GM19193 (cell line): ENCODE data around the gene EIF2S2.

Experiments used
- POLR2A ChIP-seq: IDR thresholded peaks from 4 replicates; pipeline ENCODE4 v1.6.1; 2011; ENCODE audit not compliant: insufficient read depth, insufficient read length; ENCODE audit errors: extremely low read depth

EIF2S2 gene, protein sequence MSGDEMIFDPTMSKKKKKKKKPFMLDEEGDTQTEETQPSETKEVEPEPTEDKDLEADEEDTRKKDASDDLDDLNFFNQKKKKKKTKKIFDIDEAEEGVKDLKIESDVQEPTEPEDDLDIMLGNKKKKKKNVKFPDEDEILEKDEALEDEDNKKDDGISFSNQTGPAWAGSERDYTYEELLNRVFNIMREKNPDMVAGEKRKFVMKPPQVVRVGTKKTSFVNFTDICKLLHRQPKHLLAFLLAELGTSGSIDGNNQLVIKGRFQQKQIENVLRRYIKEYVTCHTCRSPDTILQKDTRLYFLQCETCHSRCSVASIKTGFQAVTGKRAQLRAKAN

DNA sequence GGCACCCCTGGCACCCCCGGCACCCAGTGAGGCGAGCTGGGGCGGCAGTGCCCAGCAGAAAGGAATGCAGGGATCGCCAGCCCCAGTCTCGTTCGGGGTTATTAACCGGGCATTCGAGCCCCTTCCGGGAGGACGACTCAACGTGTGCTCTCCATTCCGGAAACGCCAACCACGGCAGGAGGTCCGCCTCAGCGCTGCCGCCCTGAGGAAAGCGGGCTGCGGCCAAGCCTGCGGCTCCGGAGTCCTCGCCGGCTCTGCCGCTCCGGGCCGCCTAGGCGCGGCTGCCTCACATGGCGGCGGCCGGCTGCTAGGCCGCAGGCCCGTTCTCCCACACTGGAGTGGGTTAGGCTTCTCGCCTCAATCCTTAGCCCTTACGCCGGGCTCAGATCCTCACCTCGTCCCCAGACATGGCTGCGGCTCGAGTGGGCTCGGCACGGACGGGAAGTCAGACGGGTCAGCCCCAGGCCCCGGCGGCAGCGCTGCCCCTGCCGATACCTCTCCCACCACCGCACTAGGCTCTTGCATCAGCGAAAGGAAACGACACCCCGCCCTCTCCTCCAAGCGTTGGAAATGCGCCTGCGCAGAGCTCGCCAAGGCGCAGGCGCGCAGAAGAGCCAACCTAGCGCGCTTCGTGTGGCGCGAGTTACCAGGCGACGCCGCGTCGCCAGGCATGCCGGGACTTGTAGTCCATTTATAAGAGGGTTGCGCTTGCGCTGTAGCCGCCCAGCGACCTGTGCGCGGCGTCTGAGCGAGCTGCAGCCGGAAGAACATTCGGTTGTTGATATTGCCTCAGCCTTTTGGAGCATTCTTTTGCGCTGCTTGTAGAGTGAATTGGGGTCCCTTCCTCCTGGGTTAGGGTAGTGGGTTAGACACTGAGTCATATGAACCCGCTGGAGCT is at the start of gene EIF2S2:
Gene EIF2S2, minus strand, starts transcription at position 542 of the 898 bp plus-strand sequence. Its CDS starts 133 bp downstream, at position 409.
- TF ChIP-seq POLR2A = peak; percentile 95

DNA sequence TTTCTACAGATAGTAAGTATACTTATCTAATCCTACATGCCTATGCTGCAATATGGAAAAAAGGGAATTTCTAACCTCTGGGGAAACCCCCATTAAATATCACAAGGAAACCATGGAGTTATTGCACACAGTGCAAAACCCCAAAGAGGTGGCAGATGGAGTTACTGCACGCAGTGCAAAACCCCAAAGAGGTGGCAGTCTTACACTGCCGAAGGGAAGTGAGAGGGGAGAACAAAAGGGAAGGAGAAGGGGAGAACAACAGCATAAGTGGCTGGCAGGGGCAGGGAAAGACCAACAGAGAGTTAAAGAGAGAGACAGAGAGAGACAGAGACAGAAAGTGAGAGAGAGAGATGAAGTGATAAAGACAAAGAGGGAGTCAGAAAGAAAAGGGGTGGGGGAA is 43.8 kb upstream of the EIF2S2 start:
- no peak for TF ChIP-seq POLR2A

DNA sequence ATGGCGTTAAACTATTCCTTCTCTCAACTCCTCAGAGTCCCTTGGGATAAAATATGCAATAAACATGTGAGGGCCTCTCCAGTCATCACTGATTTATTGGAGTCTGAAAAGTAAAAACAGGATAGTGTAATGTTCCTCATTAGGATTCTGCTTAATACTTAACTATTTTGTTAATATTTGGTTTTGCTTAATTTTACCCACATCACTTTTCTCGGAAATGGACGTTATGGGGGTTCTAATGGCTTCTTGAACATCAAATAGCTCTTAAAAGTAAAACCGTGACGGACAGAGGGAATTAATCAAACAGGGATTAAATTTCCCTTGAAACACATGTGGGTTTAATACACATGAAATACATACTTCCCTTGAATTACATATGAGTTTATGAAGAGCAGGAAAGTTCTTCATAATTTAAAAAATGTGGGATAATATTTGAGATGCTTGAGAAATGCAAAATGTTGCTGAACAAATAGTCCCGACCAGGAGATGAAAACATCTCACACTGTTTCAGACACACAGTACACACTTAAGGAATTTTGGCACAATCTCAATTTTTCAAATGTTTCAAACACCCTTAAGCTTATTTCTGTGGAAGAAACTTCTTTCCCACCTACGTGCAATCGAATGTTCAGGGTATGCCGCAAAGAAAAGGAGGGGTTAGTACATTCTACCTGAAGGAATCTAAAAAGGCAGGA is 38.4 kb upstream of the EIF2S2 start:
- no peak for TF ChIP-seq POLR2A

DNA sequence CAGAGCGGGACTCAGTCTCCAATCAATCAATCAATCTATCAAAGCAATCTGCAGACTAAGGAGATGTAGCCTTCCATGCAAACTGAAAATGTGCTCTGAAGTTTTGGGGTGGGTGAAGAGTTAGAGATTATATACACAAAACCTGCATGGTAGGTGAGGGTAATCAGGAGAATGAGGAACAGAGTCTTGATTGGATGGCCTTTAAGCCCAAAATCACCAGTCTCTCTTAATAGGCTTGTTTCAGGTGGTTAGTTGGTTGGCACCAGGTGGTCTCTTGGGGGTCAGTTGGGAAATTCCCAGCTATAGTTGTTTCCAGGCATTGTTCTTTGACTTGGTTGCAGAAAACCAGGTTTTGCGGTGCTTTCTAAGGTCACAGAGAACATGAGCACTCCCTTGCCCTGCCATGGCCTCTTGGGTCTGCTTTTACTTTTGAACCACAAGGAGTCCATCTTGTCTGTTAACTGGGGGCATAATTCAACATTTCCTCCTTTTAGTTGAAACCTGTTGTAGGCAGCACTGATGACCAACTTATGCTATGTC is 33.3 kb upstream of the EIF2S2 start:
- TF ChIP-seq POLR2A = no peak

DNA sequence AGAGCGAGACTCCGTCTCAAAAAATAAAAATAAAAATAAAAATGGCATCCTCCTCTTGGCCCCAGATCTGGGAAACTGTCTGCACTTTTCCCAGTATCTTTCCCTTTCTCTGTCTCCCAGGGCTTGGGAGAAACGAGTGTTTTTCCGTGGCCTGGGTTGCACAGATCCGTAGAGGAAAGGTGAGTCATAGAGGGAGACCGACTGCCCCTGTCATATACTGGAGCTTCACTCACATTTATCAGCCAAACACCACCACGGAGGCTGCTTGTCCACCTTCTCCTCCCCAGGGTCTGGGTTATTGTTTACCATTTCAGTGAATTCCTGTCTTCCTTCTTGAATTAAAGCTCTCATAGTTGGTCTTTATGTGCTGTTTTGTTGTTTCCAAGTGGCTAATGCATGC is 31.9 kb upstream of the EIF2S2 start:
- no peak for TF ChIP-seq POLR2A

DNA sequence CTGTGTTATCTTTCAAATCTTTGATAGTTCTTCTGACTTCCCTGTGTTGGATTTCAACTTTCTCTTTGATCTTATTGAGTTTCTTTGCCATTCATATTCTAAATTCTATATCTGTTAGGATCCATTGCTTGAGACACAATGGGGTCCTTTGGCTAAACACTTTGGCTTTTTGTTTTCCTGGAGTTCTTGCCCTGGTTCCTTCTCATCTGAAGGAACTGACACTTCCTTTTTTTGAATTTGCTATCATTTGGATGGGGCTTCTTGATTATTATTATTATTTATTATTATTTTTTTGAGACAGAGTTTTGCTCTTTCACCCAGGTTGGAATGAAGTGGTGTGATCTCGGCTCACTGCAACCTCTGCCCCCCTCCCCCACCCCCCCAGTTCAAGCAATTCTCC is 30.1 kb upstream of the EIF2S2 start:
- TF ChIP-seq POLR2A = no peak

DNA sequence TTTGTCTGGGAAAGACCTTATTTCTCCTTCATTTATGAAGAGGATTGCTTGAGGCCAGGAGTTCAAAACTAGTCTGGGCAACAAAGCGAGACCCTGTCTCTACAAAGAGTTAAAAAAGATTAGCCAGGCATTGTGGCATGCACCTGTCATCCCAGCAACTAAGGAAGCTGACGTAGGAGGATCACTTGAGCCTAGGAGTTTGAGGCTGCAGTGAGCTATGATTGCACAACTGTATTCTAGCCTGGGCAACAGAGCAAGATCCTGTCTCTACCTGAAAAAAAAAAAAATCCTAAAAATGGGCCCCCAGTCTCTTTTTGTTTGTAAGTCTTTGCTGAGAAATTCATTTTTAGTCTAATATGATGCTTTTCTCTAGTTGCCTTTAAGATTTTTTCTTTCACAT is 29.2 kb upstream of the EIF2S2 start:
- TF ChIP-seq POLR2A = no peak

DNA sequence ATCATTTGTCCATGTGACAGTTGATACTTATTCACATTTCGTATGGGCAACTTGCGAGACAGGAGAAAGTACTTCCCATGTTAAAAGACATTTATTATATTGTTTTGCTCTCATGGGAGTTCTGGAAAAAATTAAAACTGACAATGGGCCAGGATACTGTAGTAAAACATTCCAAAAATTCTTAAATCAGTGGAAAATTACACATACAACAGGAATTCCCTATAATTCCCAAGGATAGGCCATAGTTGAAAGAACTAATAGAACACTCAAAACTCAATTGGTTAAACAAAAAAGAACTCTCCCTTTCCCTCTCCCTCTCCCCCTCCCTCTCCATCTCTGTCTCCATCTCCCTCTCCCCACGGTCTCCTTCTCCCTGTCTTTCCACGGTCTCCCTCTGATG is 19.4 kb upstream of the EIF2S2 start:
- TF ChIP-seq POLR2A = no peak

DNA sequence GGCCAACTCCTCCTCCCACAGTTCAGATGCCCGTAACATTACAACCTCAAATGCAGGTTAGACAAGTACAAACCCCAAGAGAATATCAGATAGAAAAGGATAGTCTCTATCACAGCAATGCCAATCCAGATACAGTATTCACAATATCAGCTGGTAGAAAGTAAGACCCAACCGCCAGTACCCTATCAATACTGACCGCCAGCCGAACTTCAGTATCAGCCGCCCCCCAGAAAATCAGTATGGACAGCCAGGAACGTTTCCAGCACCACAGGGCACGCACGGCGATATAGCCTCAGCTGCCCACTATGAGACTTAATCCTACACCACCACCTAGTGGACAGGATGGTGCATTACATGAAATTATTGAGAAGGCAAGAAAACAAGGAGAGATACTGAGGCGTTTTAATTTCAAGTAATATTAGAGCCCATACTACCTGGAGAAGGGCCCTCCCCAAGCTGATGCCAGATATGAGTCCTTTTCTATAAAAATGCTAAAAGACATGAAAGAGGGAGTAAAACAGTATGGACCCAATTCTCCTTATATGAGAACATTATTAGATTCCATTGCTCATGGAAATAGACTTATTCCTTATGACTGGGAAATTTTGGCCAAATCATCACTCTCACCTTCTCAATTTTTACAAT is 17.6 kb upstream of the EIF2S2 start:
- TF ChIP-seq POLR2A = no peak

DNA sequence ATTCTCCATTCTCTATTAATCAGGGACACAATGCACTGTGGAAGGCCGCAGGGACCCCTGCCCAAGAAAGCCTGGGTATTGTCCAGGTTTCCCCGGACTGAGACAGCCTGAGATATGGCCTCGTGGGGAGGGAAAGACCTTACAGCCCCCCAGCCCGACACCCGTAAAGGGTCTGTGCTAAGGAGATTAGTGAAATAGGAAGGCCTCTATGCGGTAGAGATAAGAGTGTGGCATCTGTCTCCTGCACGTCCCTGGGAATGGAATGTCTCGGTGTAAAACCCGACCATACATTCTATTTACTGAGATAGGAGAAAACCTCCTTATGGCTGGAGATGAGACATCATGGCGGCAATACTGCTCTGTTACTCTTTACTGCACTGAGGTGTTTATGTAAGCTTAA is 15.7 kb upstream of the EIF2S2 start:
- no peak for TF ChIP-seq POLR2A

DNA sequence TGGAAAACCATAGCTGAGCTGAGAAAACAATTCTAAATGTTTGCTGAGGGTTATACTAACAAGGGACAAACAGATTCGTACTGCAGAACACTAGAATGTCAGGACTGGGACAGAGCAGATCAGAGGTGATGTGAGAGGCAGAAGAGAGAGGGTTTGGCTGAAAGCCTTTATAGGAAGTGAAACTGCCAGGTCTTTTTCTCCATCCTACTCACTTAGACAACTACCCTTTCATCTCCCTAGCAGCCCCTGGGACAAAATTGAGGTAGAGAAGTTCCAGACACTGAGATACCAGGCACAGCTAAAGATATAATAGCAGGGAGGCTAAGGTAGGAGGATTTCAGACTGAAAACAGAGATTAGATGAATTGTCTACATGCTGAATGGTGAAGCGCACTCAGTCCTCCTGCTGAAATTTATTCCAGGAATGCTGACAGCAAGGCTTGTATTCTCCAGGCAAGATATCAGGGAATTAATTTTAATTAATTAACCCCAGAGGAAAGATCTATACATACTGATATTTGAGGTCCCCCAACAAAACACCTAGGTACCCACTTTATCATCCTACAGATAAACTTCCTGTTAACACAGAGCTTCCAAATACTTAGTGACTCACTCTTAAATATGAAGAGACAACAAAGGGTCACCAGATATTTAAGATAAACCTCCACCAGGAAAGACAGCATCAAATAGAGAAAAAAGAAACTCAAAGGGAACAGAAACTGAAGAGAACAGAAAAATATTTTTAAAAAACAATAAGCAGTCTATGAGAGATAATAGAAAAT is 12.6 kb upstream of the EIF2S2 start:
- TF ChIP-seq POLR2A = no peak

DNA sequence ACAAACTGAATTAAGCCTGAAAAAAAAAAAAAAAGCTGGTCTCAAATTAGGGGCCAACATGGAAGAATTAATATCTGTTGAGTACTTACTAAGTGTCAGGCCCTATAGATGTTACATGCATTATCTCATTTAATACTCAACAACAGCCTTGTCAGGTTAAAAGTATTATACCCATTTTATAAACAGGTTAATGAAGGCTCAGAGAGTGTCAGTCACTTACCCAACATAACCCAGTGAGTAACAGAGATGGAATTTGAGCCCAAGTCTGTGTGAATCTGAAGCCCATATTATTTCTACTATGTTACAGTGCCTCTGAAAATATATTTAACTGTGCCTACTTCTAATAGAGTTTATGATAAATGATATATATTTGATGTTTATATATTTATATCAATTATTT is 11.3 kb upstream of the EIF2S2 start:
- no peak for TF ChIP-seq POLR2A

DNA sequence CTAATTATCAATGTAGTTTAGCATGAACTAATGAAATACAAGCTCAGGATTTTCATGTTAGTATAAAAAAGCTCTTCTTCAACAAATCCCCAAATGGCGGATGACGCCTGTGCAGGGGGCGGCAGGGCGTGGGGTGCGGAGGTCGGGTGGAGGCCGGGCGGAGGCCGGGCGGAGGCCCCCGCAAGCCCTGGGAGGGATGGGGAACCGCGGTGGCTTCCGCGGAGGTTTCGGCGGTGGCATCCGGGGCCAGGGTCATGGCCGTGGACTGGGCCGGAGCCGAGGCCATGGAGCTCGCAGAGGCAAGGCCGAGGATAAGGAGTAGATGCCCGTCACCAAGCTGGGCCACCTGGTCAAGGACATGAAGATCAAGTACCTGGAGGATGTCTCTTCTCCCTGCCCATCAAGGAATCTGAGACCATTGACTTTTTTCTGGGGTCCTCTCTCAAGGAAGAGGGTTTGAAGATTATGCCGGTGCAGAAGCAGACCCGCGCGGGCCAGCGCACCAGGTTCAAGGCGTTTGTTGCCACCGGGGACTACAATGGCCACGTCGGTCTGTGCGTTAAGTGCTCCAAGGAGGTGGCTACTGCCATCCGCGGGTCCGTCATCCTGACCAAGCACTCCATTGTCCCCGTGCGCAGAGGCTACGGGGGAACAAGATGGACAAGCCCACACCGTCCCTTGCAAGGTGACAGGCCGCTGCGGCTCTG is 10.4 kb upstream of the EIF2S2 start:
- TF ChIP-seq POLR2A = no peak
